ENCODE data around the gene MFN2.
"Not testable (repeated sequence)": the region's sequence is repeated elsewhere in the genome, so short reads cannot be mapped to it uniquely, and the experiment has no call there.

Gene MFN2

DNA sequence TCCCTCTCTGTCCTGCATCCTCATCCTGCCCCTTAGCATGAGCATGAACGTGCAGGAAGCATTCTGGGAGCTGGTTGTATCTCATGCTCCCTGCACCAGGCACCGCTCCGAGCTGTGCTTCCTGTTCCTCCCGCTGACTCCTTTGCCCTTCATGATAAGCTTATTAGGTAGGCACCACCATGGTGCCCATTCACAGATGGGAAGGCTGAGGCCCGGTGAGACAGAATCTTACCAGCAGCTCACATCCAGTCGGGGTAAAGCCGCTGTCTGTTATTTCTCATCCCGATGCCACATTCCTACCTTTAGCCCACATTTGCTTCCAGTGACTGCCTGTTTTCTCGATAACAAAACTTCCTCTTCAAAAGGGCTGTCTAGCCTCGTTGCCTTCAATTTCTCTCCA, 46.3 kb downstream of the MFN2 start:
- no peak for DNase-seq (ENCODE audit: low spot score)

GRCh38 chr1:12028248-12028647, 48.0 kb downstream of the MFN2 start:
- no peak for DNase-seq (ENCODE audit: low spot score)

DNA sequence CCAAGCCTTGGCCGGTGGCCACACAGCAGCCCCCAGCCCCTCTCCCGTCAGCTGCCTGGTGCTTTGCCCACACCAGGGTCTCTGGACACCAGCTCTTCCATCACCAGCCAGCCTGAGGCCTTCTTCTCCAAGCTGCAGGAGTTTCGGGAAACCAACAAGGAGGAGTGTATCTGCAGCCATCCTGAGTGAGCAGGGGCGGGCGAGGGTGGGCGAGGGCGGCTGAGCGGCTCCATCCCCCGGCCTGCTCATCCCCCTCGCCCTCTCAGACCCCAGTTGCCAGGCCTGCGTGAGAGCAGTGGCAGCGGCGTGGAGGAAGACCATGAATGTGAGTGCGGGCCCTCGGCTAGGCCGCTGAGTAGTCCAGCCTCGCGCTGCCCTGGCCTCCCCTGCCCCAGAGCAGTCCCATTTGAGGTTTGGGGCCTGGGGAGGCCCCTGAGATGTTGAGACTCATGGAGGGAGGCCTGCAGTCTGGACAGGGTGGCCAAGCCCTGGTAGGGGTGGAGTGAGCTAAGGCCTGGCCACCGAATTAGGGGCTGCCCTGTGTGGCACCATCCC, 48.8 kb downstream of the MFN2 start:
- DNase-seq (ENCODE audit: low spot score), result no peak

DNA sequence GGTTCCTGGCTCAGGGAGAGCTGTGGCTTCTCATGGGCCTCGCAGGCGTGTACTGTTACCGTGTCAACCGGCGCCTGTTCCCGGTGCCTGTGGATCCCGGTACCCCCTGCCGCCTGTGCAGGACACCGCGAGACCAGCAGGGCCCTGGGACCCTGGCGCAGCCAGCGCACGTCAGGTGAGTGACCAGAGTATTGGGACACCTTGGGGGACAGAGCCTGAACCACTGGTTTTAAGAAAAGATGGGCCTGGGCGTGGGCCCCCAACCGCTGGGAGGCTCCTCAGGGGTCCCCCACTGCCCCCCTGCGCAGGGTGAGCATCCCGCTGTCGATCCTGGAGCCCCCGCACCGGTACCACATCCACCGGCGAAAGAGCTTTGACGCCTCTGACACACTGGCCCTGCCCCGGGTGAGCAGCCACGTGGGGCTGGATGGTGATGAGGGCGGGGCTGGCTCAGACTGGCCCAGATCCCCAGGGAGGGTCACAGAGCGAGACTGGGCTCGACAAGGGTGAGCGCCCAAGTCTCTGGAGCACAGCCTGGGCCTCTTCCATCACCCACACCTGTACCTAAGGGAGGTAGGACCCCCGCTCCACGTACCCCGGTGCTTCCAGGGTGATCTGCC, 49.6 kb downstream of the MFN2 start:
- DNase-seq (ENCODE audit: low spot score), result no peak

GRCh38 chr1:12031039-12031980, 51.1 kb downstream of the MFN2 start:
- DNase-seq (ENCODE audit: low spot score), result peak; percentile 70

DNA sequence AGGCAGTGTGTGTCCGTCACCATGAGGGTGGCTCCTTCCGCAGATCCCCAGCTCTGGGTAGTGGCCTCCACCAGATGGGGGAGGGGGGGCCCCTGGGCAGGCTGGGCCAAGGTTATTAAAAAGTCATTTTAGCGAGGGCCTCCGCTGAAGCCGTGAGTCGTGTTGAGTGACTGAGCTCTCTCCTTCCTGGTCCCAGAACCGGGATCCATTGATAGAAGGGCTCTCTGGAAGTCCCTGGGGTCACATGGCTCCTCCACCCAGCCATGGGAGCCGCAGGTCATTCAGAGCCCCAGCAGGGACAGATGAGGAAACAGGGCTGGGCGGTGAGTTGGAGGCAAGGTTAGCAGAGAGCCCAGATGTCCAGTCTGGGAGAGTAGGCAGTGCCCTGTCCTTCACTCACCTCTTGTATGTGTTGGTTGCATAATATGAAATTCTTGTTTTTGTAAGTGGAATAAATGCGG, 51.9 kb downstream of the MFN2 start:
- DNase-seq (ENCODE audit: low spot score), result no peak

DNA sequence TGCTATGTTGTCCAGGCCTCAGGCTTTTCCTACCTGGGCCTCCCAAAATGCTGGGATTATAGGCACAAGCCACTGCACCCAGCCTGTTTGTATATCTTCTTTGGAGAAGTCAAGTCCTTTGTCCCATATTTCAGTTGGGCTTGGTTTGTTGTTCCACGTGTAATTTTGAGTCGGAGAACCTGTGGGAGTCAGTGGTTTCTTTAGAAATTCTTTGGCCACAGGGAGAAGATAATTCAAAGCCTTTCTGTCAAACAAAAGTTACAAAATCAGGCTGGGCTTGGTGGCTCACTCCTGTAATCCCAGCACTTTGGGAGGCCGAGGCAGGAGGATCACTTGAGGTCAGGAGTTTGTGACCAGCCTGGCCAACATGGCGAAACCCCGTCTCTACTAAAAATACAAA, 53.2 kb downstream of the MFN2 start:
- not testable (repeated sequence) for DNase-seq (ENCODE audit: low spot score)

DNA sequence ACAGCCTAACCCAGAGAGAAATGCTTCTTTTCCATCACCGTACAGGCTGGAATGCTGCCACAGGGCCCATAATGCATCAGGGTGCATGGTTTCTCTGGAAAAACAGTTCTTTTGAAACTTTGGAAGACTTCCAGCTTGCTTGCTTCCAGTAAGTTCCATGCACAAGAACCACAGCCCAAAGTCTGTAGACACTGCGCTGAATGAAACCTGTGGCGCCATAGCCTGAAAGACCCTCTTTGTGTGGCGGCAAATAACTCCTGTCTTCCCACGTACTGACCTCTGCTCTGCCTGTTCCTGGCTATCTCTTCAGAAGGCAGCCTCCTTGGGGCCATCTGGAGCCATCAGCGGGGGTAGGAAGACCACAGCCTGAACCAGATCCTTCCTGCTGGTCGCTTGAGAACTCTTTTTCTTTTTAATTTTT, 54.1 kb downstream of the MFN2 start:
- no peak for DNase-seq (ENCODE audit: low spot score)

- DNase-seq (ENCODE audit: low spot score), result no peak
Observed at GRCh38 chr1:12035312-12035711, 55.1 kb downstream of the MFN2 start.

- DNase-seq (ENCODE audit: low spot score), result no peak
Observed at GRCh38 chr1:12037486-12038355, 57.5 kb downstream of the MFN2 start.

- no peak for DNase-seq (ENCODE audit: low spot score)
Observed at GRCh38 chr1:12038356-12039163, 58.3 kb downstream of the MFN2 start.

DNA sequence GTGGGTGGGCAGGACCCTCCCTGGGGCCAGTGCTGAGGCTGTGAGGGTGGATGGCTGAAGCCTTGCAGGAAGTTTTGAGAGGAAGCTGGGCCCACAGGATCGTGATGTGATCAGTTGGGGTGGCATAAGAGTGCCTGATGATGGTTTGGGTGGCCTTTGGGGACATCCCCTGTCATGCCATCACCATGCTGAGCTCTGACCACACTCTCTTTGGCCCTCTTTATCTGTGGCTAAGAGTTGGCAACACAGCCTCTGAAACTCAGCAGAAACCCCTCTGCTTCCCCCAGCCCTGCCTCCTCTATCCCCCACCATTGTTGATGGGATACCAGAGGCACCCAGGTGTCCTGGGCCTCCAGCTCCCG, 58.9 kb downstream of the MFN2 start:
- DNase-seq (ENCODE audit: low spot score), result no peak

GRCh38 chr1:12039824-12040456, 59.7 kb downstream of the MFN2 start:
- not testable (repeated sequence) for DNase-seq (ENCODE audit: low spot score)

DNA sequence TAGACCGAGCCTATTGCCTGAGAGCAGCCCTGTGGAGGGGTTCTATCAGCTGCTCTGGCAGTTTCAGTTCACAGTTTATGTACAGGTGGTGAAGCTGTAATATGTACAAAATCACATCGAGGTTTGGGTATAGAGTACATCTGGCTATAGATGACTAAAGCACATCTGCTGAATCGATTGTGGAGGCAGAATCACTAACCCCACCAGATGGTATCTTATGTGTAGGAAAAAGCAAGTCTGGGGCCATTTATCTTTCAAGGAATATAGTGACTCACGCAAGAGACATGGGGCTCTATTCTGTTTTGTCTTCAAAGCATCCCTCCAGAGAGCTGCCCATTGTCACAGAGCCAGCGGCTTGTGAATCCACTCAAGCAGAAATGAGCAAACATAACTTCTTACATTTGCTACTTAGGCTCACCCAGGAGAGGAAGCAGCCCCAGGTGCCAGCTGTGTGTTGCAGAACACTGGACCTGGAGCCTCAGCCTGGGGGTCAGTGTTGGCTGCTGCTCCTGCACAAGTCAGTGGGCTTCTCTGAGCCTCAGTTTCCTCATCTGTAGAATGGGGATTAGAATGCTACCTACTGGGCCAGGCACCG, 60.3 kb downstream of the MFN2 start:
- DNase-seq (ENCODE audit: low spot score), result peak; percentile 93

DNA sequence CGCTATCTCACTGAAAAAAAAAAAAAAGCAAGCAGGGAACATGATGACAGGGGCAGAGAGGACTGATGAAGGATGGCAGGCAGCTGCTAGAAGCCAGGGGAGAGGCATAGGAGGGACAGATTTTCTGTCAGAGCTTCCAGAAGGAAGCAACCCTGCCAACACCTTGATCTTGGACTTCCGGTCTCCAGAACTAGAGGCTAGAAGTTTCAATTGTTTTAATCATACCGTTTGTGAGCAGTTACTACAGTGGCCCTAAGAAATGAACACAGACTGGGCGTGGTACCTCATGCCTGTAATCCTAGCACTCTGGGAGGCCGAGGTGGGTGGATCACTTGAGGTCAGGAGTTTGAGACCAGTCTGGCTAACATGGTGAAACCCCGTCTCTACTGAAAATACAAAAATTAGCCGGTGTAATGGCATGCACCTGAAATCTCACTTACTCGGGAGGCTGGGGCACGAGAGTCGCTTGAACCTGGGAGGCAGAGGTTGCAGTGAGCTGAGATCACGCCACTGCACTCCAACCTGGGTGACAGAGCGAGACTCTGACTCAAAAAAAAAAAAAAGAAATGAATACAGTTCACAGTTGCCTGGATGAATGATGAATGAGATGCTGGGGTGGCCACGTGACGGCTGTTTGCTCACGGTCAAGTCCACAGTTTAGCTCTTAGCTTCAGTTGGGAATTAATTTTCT, 64.1 kb downstream of the MFN2 start:
- DNase-seq (ENCODE audit: low spot score), result not testable (repeated sequence)

- no peak for DNase-seq (ENCODE audit: low spot score)
Observed at GRCh38 chr1:12046749-12047119, 66.5 kb downstream of the MFN2 start.

DNA sequence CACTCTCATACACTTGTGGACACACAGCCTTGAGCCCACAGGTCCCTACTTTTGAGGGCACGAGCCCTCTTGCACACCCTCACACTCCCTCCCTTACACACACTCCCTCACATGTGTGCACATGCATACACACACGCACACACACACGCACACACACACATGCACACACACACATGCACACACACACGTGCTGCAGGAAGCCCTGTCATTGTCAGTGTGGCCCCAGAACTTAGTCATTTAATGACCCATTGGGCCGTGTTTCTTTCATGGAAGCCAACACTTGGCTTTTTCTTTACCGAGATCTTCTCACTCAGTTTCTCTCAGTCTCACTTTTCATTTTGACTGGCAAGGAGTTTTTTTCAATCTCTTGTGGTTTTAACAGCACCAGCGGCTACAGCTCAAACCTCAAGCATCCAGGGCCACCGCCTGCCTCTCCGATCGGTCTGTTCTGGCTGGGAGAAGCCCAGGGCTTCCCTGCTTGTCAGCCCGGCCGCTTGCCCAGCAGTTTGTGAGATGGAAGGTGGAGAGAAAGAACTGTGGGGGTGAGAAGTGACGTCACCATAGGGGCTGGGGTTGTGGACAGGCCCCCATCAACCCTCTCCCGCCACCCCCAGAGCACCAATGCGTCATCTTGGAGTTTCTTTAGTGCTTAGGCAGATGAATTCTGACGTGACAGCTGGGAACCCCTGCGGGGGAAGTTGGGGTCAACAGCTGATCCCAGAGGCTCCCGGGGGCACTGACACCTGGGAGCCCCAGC, 67.1 kb downstream of the MFN2 start:
- DNase-seq (ENCODE audit: low spot score), result no peak

- no peak for DNase-seq (ENCODE audit: low spot score)
Observed at GRCh38 chr1:12048372-12048771, 68.1 kb downstream of the MFN2 start.

- DNase-seq (ENCODE audit: low spot score), result no peak
Observed at GRCh38 chr1:12049616-12050015, 69.4 kb downstream of the MFN2 start.

Measured in AG08395 (cell line).